HepG2 (cell line): ENCODE results near the gene MRPL38. TPM values are rescaled to one million over a fixed set of nuclear protein-coding genes. Genes with fewer than 3 reads are reported as not detected.

Experiments
- EEA1 ChIP-seq: sonication (generic); formaldehyde crosslinking; IDR thresholded peaks from 2 replicates; pipeline ENCODE4 v1.5.1; 2020; ENCODE audit warnings: mild to moderate bottlenecking, missing genetic modification reagents, borderline replicate concordance
- FOXP1 ChIP-seq, 2 experiments: fragments of 450-650 bp in 1 of 2; IDR thresholded peaks; 2 replicates each; pipeline ENCODE4 v1.6.1; 2017 to 2018; ENCODE audit warnings: antibody characterized with exemption in 1 of 2
- MED13 ChIP-seq: sonication (generic); formaldehyde crosslinking; IDR thresholded peaks from 2 replicates; pipeline ENCODE4 v1.5.0; 2020; ENCODE audit warnings: missing genetic modification reagents
- NFIC ChIP-seq: IDR thresholded peaks from 2 replicates; pipeline ENCODE4 v1.6.1; 2012; ENCODE audit warnings: mild to moderate bottlenecking, low read length, inconsistent platforms
- PRDM10 ChIP-seq: sonication (generic); formaldehyde crosslinking; IDR thresholded peaks from 2 replicates; pipeline ENCODE4 v1.4.0; 2020; ENCODE audit warnings: low read depth, missing genetic modification reagents
- RBM39 ChIP-seq: fragments of 200-400 bp; formaldehyde crosslinking; IDR thresholded peaks from one replicate; pipeline ENCODE4 v1.6.1; 2018; ENCODE audit warnings: antibody characterized with exemption, mild to moderate bottlenecking, low read depth, low read length; ENCODE audit not compliant: poor library complexity, severe bottlenecking
- TCF7 ChIP-seq: sonication (generic); IDR thresholded peaks from 2 replicates; pipeline ENCODE4 v1.6.1; 2016; ENCODE audit warnings: antibody characterized with exemption, low read depth
- THYN1 ChIP-seq: sonication (generic); formaldehyde crosslinking; IDR thresholded peaks from 2 replicates; pipeline ENCODE4 v1.8.1; 2023; ENCODE audit warnings: low read depth, mild to moderate bottlenecking, moderate library complexity, missing genetic modification reagents, borderline replicate concordance
- TIGD3 ChIP-seq: sonication (generic); formaldehyde crosslinking; IDR thresholded peaks from 2 replicates; pipeline ENCODE4 v1.5.1; 2020; ENCODE audit warnings: mild to moderate bottlenecking, missing genetic modification reagents, borderline replicate concordance
- TMF1 ChIP-seq: sonication (generic); formaldehyde crosslinking; IDR thresholded peaks from 2 replicates; pipeline ENCODE4 v1.8.1; 2022; ENCODE audit warnings: low read depth, missing genetic modification reagents
- WIZ ChIP-seq: sonication (generic); formaldehyde crosslinking; IDR thresholded peaks from 2 replicates; pipeline ENCODE4 v1.5.1; 2020; ENCODE audit warnings: mild to moderate bottlenecking, missing genetic modification reagents
- ZBTB34 ChIP-seq: sonication (generic); formaldehyde crosslinking; IDR thresholded peaks from 2 replicates; pipeline ENCODE4 v1.8.0; 2022; ENCODE audit warnings: mild to moderate bottlenecking, missing genetic modification reagents
- ZBTB7B ChIP-seq: sonication (generic); formaldehyde crosslinking; IDR thresholded peaks from 2 replicates; pipeline ENCODE4 v1.4.0; 2020; ENCODE audit warnings: missing genetic modification reagents
- ZFP91 ChIP-seq: sonication (generic); formaldehyde crosslinking; IDR thresholded peaks from 2 replicates; pipeline ENCODE4 v1.9.0; 2022; ENCODE audit warnings: missing genetic modification reagents, mild to moderate bottlenecking, borderline replicate concordance
- ZFY ChIP-seq: sonication (generic); formaldehyde crosslinking; IDR thresholded peaks from 2 replicates; pipeline ENCODE4 v1.4.0; 2020; ENCODE audit warnings: missing genetic modification reagents
- ZNF121 ChIP-seq: sonication (generic); formaldehyde crosslinking; IDR thresholded peaks from 2 replicates; pipeline ENCODE4 v1.5.0; 2020; ENCODE audit warnings: mild to moderate bottlenecking, missing genetic modification reagents
- ZNF30 ChIP-seq: sonication (generic); formaldehyde crosslinking; IDR thresholded peaks from 2 replicates; pipeline ENCODE4 v1.5.0; 2020; ENCODE audit warnings: mild to moderate bottlenecking, missing genetic modification reagents
- ZNF446 ChIP-seq: sonication (generic); formaldehyde crosslinking; IDR thresholded peaks from 2 replicates; pipeline ENCODE4 v1.5.0; 2020; ENCODE audit warnings: mild to moderate bottlenecking, missing genetic modification reagents
- ZNF83 ChIP-seq: sonication (generic); formaldehyde crosslinking; IDR thresholded peaks from 2 replicates; pipeline ENCODE4 v1.4.0; 2020; ENCODE audit warnings: missing genetic modification reagents, mild to moderate bottlenecking, borderline replicate concordance
- polyA plus RNA-seq, 8 experiments: library from polyadenylated mRNA; depleted of rRNA in 3 of 8; stranded (reverse) in 7 of 8; unstranded in 1 of 8; fragments of >200 nt; fragmentation: Illumina TruSeq in 4 of 8; extraction: Trizol in 4 of 8; gene quantifications; 2 replicates each; pipeline versions ENCODE4 v1.2.1 to v1.2.3, GENCODE V29; 2011 to 2016; ENCODE audit warnings: low read depth in 4 of 8, missing spikeins in 1 of 8, mixed read lengths in 1 of 8; ENCODE audit not compliant: insufficient read depth in 1 of 8
- total RNA-seq, 5 experiments: library from RNA; depleted of rRNA; stranded (reverse); fragments of >200 nt; fragmentation: Illumina TruSeq; extraction: Trizol; gene quantifications; 2 replicates each; pipeline ENCODE4 v1.2.3, GENCODE V29; 2016; ENCODE audit warnings: low read depth in 1 of 5

MRPL38 gene
- total and polyA plus RNA-seq, 2 of the 13 experiments (the other 11 are each of a cell fraction or from before 2014, with no cell fraction given) = 83.7 to 125 TPM

GRCh38 chr17:75891605-75892555 is 12.8 kb downstream of the MRPL38 start (continued):
- TF ChIP-seq ZBTB34 (CRISPR knock-in tag) (0 out of 2 replicates have a peak, but pooled peaks have one; percentile 80), TMF1 (CRISPR knock-in tag) (peak; percentile 73; the same call in 1 of the 2 replicates), MED13 (CRISPR knock-in tag) (peak; percentile 86; the same call in 1 of the 2 replicates), TIGD3 (peak; percentile 49; the same call in 1 of the 2 replicates), ZFY (CRISPR knock-in tag) (peak; percentile 38; the same call in 1 of the 2 replicates), RBM39 (peak; percentile 15), NFIC (no peak), ZNF83 (CRISPR knock-in tag) (no peak), FOXP1 (IDR thresholded peaks at IDR 0.05) (no peak), FOXP1 (CRISPR knock-in tag; IDR thresholded peaks at IDR 0.05) (peak; percentile 47; the same call in 1 of the 2 replicates), ZNF30 (peak; percentile 63), WIZ (no peak; the same call in 1 of the 2 replicates), ZNF446 (no peak; the same call in 1 of the 2 replicates), TCF7 (no peak), ZBTB7B (CRISPR knock-in tag) (peak; percentile 93), THYN1 (CRISPR knock-in tag) (no peak), ZFP91 (CRISPR knock-in tag) (peak; percentile 48; the same call in 1 of the 2 replicates), EEA1 (CRISPR knock-in tag) (peak; percentile 82; the same call in 1 of the 2 replicates), ZNF121 (CRISPR knock-in tag) (peak; percentile 96), PRDM10 (peak; percentile 78; the same call in 1 of the 2 replicates)
